Stimulated activated CD4-positive, alpha-beta T cell treated with anti-CD3 and anti-CD28 coated beads, TNF-alpha, amount 100 ng/mL, for 48 hours (primary cell): ENCODE data around the gene ZNF823.
"Not testable (repeated sequence)": the region's sequence is repeated elsewhere in the genome, so short reads cannot be mapped to it uniquely, and the experiment has no call there.

Experiments used
- DNase-seq, 3 donors: peaks; one replicate each; pipeline ENCODE4 v3.0.0-alpha.2; 2020; ENCODE audit warnings: low read depth in 3 of 3

The ZNF823 gene

GRCh38 chr19:11738746-11739620, at the start of gene ZNF823:
Gene ZNF823, minus strand, starts transcription at chr19:11738946. Its CDS starts 127 bp downstream, at chr19:11738819.
- DNase-seq: peak; percentile 96 to 99 (median 98)

- DNase-seq: no peak
These were observed 48.8 kb upstream of the ZNF823 start for GRCh38 chr19:11787536-11787935.

GRCh38 chr19:11784356-11784755, 45.6 kb upstream of the ZNF823 start:
- DNase-seq: no peak

- DNase-seq: no peak
These were observed 45.0 kb upstream of the ZNF823 start for GRCh38 chr19:11783767-11784166.

GRCh38 chr19:11781295-11782057, 42.7 kb upstream of the ZNF823 start:
- no peak for DNase-seq

GRCh38 chr19:11780431-11781020, 41.8 kb upstream of the ZNF823 start:
- no peak for DNase-seq

- not testable (repeated sequence) for DNase-seq
These were observed 37.9 kb upstream of the ZNF823 start for GRCh38 chr19:11776669-11777068.

GRCh38 chr19:11771520-11771919, 32.8 kb upstream of the ZNF823 start:
- DNase-seq: not testable (repeated sequence)

GRCh38 chr19:11769995-11770394, 31.2 kb upstream of the ZNF823 start:
- DNase-seq: no peak

- no peak for DNase-seq
These were observed 28.9 kb upstream of the ZNF823 start for GRCh38 chr19:11767633-11768133.

- peak; percentile 89 to 96 (median 92) for DNase-seq
These were observed 28.1 kb upstream of the ZNF823 start, which contains the start of gene ZNF441 for GRCh38 chr19:11766597-11767591. Gene ZNF441, plus strand, starts transcription at chr19:11767000. Its CDS starts 194 bp downstream, at chr19:11767194.

- DNase-seq: no peak
These were observed 24.9 kb upstream of the ZNF823 start for GRCh38 chr19:11763611-11764010.

GRCh38 chr19:11763117-11763516, 24.4 kb upstream of the ZNF823 start:
- DNase-seq: no peak

GRCh38 chr19:11759805-11760204, 21.1 kb upstream of the ZNF823 start:
- no peak for DNase-seq

- DNase-seq: no peak
These were observed 18.2 kb upstream of the ZNF823 start for GRCh38 chr19:11756965-11757364.

- DNase-seq: no peak
These were observed 15.9 kb upstream of the ZNF823 start for GRCh38 chr19:11754663-11755062.

- no peak for DNase-seq
These were observed 13.5 kb upstream of the ZNF823 start for GRCh38 chr19:11752244-11752736.

- DNase-seq: no peak
These were observed 11.0 kb upstream of the ZNF823 start for GRCh38 chr19:11749751-11750150.

GRCh38 chr19:11747277-11747676, 8.5 kb upstream of the ZNF823 start:
- no peak for DNase-seq

- no peak for DNase-seq
These were observed 7.1 kb upstream of the ZNF823 start for GRCh38 chr19:11745869-11746268.
